Activated CD4-positive, alpha-beta T cell treated with anti-CD3 and anti-CD28 coated beads for 24 hours (primary cell): ENCODE data around the gene ERBB4.

Source experiments
- DNase-seq, 2 donors: peaks; one replicate each; pipeline ENCODE4 v3.0.0-alpha.2; 2020; ENCODE audit warnings: low read depth in 2 of 2

The ERBB4 gene

GRCh38 chr2:211833582-211834279, 704.9 kb downstream of the ERBB4 start:
- DNase-seq = no peak

- DNase-seq = no peak
These were observed 708.9 kb downstream of the ERBB4 start for GRCh38 chr2:211829725-211830124.

DNA sequence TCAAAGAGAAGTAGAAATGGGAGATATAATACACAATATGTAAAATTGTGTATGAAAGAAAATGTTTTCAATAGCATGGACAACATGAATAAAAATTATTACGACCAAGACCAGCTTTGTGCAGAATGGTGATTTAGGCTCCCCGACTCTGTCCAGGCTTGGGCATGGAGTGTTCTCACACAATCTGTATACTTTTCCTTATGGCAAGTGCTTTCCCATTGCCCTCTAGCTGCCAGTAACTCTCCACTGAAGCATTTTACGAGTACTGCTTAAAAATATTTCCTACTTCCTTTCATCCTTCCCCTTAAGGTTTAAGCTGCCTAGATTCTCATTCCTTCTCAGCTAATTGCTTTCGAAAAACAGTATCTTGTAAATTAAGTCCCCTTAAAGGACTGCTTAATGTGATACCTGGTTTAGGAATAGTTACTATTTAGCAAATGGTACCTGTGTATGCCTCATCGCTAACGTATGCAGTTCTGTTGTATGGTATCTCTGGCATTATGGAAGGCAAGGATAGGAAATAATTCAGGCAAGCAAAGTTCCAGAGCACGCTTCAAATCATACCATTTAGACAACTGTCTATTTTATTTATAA, 714.6 kb downstream of the ERBB4 start:
- DNase-seq = no peak

GRCh38 chr2:211822686-211823335, 715.8 kb downstream of the ERBB4 start:
- DNase-seq = no peak

DNA sequence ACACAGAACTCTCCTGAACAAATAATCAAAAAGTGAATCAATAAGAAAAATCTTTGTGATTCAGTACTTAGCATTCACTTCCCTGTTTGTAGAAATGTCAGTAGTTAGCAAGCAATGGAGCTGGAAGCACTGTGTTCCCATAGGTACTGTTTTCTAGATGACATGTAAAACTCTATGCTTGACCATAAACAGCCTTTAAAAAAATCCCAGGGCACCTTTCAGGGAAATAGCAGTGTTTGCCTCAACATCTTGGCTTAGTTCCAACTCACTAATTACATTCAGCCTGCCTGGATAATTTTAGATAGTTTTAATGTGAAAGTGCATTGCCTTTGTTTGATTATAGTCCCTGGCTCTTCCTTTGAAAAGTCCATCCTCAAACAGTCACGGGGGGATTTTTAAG, 721.8 kb downstream of the ERBB4 start:
- no peak for DNase-seq

DNA sequence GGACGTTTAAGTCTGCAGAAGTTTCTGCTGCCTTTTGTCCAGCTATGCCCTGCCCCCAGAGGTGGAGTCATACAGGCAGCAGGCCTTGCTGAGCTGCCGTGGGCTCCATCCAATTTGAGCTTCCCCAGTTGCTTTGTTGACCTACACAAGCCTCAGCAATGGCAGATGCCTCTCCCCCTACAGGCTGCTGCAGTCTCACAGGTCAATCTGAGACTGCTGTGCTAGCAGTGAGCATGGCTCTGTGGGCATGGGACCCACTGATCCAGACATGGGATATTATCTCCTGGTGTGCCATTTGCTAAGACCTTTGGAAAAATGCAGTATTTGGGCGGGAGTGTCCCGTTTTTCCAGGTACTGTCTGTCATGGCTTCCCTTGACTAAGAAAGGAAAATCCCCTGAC, 726.0 kb downstream of the ERBB4 start:
- no peak for DNase-seq

DNA sequence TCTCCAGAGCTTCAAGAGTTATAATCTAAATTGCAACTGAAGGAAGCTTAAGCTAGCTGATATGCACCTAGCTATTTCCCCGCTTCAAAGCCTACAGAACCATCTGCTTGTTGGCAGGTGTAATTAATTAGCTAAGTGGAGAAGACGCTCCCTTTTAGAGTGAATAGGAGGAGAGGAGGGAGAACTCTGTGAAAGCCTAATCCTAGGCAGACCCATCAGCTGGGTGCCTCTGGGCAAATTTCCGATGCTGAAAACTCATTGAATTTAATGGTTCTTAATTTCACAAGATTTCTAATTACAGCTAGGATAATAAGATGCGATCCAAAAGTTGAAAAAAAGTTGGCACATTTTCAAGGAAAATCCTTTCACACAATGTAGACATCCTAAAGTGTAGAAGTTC, 735.9 kb downstream of the ERBB4 start:
- no peak for DNase-seq

GRCh38 chr2:211800001-211800400, 738.6 kb downstream of the ERBB4 start:
- DNase-seq = no peak

GRCh38 chr2:211798868-211799267, 739.7 kb downstream of the ERBB4 start:
- no peak for DNase-seq

DNA sequence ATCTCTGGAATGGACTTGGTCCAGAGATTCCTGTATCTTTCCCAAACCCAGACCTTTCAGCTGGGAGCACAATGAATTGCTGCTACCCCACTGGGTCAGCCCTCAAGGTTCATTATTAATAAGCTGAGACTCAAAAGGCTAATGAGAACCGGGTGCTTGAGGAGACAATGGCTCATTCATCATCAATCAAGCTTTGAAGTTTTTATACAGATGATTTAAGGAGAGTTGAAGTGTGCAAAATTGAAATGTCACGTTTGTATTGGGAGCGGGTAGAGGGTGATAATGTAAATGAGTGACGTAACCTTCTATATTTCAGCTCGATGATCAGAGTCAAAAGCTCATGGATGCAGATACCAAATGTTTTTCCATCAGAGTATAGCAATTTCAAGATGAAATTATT, 744.9 kb downstream of the ERBB4 start:
- DNase-seq = no peak

- DNase-seq = no peak
These were observed 748.6 kb downstream of the ERBB4 start for GRCh38 chr2:211789982-211790381.

GRCh38 chr2:211766689-211767088, 771.9 kb downstream of the ERBB4 start:
- DNase-seq = no peak

GRCh38 chr2:211762479-211762878, 776.1 kb downstream of the ERBB4 start:
- DNase-seq = no peak

- DNase-seq = no peak
These were observed 778.5 kb downstream of the ERBB4 start for GRCh38 chr2:211760103-211760502.

DNA sequence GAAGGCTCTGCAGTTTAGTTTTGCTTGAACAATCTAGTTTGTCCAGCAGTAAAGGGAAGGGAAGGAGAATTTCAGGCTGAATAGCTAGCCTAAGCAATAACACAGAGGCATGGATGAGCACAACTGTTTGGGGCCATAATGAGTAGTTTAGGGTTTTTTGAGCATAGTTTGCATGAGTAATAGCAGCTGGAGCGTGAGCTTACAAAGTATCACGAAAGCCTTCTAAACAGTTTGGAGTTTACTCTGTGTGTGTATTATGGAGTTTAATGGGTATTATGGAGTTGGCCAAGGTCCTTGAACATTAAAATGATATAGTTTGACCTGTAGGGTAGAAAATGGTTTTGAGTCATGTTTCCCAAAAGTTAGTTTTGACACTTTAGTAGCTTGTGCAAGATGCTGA, 782.3 kb downstream of the ERBB4 start:
- no peak for DNase-seq

GRCh38 chr2:211755187-211755586, 783.4 kb downstream of the ERBB4 start:
- DNase-seq = no peak

GRCh38 chr2:211751848-211752247, 786.8 kb downstream of the ERBB4 start:
- no peak for DNase-seq

DNA sequence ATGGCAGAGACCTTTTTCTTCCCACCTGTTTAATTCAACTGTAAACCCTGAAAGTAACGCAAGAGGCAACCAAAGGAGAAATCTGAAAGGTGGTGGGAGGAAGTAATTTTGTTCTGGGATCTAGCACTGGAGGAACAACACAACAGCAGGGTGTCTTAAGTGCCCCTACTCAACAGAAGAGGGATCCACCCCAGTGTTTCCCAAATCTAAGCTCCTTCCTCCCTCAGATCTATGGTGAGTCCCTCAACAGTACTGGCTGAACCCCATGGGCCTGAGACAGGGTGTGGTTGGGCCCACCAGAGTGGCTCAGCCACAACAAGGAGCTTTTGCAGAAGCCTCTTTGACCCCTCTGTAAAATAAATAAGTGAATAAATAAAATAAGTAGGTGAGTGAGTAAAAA, 790.3 kb downstream of the ERBB4 start:
- DNase-seq = no peak

DNA sequence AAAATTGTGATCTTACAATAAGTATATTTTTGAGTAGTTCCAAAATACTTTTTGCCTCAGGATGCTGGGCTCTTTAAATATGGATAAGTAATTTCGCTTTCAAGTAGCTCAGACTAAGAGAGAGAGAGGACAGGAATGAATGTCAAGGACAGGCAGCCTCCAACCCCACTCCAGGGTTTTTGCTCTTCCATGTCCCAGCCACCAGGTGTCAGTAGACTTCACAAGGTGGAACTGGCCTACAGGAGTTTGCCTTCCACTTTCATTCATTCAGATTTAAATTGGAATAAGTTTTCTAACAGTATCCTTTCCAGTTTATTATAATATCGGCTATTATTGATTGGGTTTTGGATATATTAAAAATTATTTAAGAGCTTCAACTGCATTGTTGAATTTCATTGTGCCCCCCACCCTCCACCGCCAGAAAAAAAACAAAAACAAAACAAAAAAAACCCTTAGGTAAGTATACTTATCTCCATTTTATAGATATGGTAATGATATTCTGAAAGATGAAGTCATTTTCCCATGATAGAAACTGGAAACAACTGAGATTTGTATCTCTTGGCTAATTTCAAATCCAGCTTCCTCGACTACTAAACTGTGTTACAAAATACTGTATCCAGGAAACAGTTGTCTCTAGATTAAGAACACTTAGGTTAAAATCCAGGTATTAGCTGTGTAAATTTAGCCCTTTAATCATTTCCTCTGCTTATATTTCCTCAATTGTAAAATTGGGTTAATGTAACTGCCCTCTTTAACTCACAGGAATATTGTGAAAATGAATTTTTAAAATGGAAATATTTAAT, 793.1 kb downstream of the ERBB4 start:
- no peak for DNase-seq

- DNase-seq = no peak
These were observed 794.2 kb downstream of the ERBB4 start for GRCh38 chr2:211744379-211744778.

GRCh38 chr2:211741966-211742365, 796.6 kb downstream of the ERBB4 start:
- DNase-seq = no peak

GRCh38 chr2:211737282-211737681, 801.3 kb downstream of the ERBB4 start:
- DNase-seq = no peak
